OCI-LY1 (cell line): Measurements from ENCODE around the gene CDH13.

Experiments used
- CTCF ChIP-seq: fragments of 200-600 bp; sonication (generic), shearing (Covaris generic); IDR thresholded peaks from 2 replicates; pipeline ENCODE4 v1.5.1; 2017; ENCODE audit warnings: mild to moderate bottlenecking, antibody characterized with exemption, low read length, moderate library complexity, mixed read lengths
- EZH2 ChIP-seq: fragments of 200-600 bp; sonication (generic), shearing (Covaris generic); IDR thresholded peaks from 2 replicates; pipeline ENCODE4 v1.8.0; 2017; ENCODE audit warnings: borderline replicate concordance, mixed run types, mild to moderate bottlenecking, antibody characterized with exemption, low read length, moderate library complexity, mixed read lengths

DNA sequence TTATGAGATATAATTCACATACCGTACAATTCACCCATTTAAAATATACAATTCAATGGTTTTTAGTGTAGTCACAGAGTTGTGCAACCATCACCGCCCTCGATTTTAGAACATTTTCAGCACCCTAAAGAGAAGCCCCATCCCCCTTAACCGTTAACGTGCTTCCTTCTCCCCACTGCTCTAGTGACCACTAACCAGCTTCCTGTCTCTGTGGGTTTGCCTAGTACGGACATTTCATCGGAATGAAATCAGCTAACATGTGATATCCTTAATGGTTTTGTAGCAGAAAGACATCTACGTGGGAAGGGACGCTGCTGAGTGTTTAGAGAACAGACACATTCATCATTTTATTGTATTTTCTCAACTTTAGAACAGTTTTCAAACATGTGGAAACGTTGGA, 1100.2 kb downstream of the CDH13 start:
- TF ChIP-seq CTCF: no peak
- TF ChIP-seq EZH2: no peak
